HUES64 (cell line): ENCODE results near the gene RASGRF2.

Experiments used
- H3K27ac ChIP-seq: 2 replicates; pipeline ENCODE4 v1.7.0; 2013; ENCODE audit warnings: low read depth, low read length, inconsistent platforms
- H3K27me3 ChIP-seq: 2 replicates; pipeline ENCODE4 v1.6.1; 2013; ENCODE audit warnings: mild to moderate bottlenecking, low read length; ENCODE audit not compliant: insufficient read depth
- H3K36me3 ChIP-seq: 2 replicates; pipeline ENCODE4 v1.6.1; 2013; ENCODE audit warnings: mild to moderate bottlenecking, low read length; ENCODE audit not compliant: insufficient read depth
- H3K4me1 ChIP-seq: 2 replicates; pipeline ENCODE4 v1.6.1; 2013; ENCODE audit warnings: mild to moderate bottlenecking, low read length, moderate library complexity; ENCODE audit not compliant: insufficient read depth
- H3K4me3 ChIP-seq: 2 replicates; pipeline ENCODE4 v1.5.1; 2013; ENCODE audit warnings: mild to moderate bottlenecking, low read length, moderate library complexity
- H3K9ac ChIP-seq: 2 replicates; pipeline ENCODE4 v1.6.1; 2013; ENCODE audit warnings: mild to moderate bottlenecking, low read depth, low read length
- H3K9me3 ChIP-seq: 2 replicates; pipeline ENCODE4 v1.6.1; 2013; ENCODE audit warnings: low read depth, low read length; ENCODE audit not compliant: insufficient read depth
- WGBS: fragments of 150-250, 120-280 bp; methylation state at CpG from one replicate; pipeline ENCODE4 v1.1.7; 2013; ENCODE audit warnings: missing lambda C conversion rate; 5-methylcytosine and 5-hydroxymethylcytosine counted together

The RASGRF2 gene

GRCh38 chr5:81191726-81192372 lies 231.7 kb downstream of the RASGRF2 start:
- 90% methylated on average over 9 of the region's 9 CpGs for WGBS
- Histone ChIP-seq H3K36me3 (no peaks in the 10 kb centered on the region), H3K9ac (no peak overlapping the region), H3K4me3 (no peak overlapping the region), H3K27me3 (peaks cover 5% of the 10 kb centered on the region; the same call in 1 of the 2 replicates), H3K4me1 (peaks cover 11% of the 10 kb centered on the region), H3K9me3 (no peaks in the 10 kb centered on the region), H3K27ac (no peak overlapping the region)

- Histone ChIP-seq H3K9ac (no peak overlapping the region), H3K27me3 (peaks cover 5% of the 10 kb centered on the region; the same call in 1 of the 2 replicates), H3K4me1 (peaks cover 11% of the 10 kb centered on the region), H3K36me3 (no peaks in the 10 kb centered on the region), H3K27ac (no peak overlapping the region), H3K4me3 (no peak overlapping the region), H3K9me3 (no peaks in the 10 kb centered on the region)
- WGBS = 53% methylated on average over 7 of the region's 8 CpGs
Observed at GRCh38 chr5:81192373-81192750, 232.2 kb downstream of the RASGRF2 start.

GRCh38 chr5:81194633-81195334 lies 234.6 kb downstream of the RASGRF2 start:
- no peaks in the 10 kb centered on the region for H3K9me3 ChIP-seq
- peaks cover 5% of the 10 kb centered on the region; the same call in 1 of the 2 replicates for H3K27me3 ChIP-seq
- H3K27ac ChIP-seq = no peak overlapping the region
- peaks cover 11% of the 10 kb centered on the region for H3K4me1 ChIP-seq
- H3K9ac ChIP-seq = no peak overlapping the region
- no peaks in the 10 kb centered on the region for H3K36me3 ChIP-seq
- H3K4me3 ChIP-seq = 0 out of 2 replicates have a peak overlapping the region, but pooled peaks have one; percentile 5
- 20% methylated on average over 31 of the region's 31 CpGs for WGBS

GRCh38 chr5:81195335-81195929 lies 235.3 kb downstream of the RASGRF2 start:
- Histone ChIP-seq H3K9me3 (no peaks in the 10 kb centered on the region), H3K36me3 (no peaks in the 10 kb centered on the region), H3K4me1 (peaks cover 11% of the 10 kb centered on the region), H3K27ac (no peak overlapping the region), H3K4me3 (no peak overlapping the region), H3K27me3 (peaks cover 5% of the 10 kb centered on the region; the same call in 1 of the 2 replicates), H3K9ac (no peak overlapping the region)
- 98% methylated on average over 5 of the region's 5 CpGs for WGBS

- no peaks in the 10 kb centered on the region for H3K36me3 ChIP-seq
- H3K4me3 ChIP-seq = no peak overlapping the region
- WGBS = 85% methylated on average over 2 of the region's 2 CpGs
- no peaks in the 10 kb centered on the region for H3K27me3 ChIP-seq
- H3K4me1 ChIP-seq = no peaks in the 10 kb centered on the region
- no peak overlapping the region for H3K27ac ChIP-seq
- H3K9me3 ChIP-seq = no peaks in the 10 kb centered on the region
- H3K9ac ChIP-seq = no peak overlapping the region
Observed at GRCh38 chr5:81202655-81203054, 242.5 kb downstream of the RASGRF2 start.

GRCh38 chr5:81203729-81204128 lies 243.6 kb downstream of the RASGRF2 start:
- H3K36me3 ChIP-seq = no peaks in the 10 kb centered on the region
- H3K9me3 ChIP-seq = no peaks in the 10 kb centered on the region
- 92% methylated on average over 3 of the region's 3 CpGs for WGBS
- H3K9ac ChIP-seq = no peak overlapping the region
- no peak overlapping the region for H3K27ac ChIP-seq
- no peaks in the 10 kb centered on the region for H3K4me1 ChIP-seq
- H3K27me3 ChIP-seq = no peaks in the 10 kb centered on the region
- no peak overlapping the region for H3K4me3 ChIP-seq

- no peak overlapping the region for H3K4me3 ChIP-seq
- H3K27ac ChIP-seq = no peak overlapping the region
- 83% methylated on average over 1 of the region's 1 CpG for WGBS
- H3K36me3 ChIP-seq = no peaks in the 10 kb centered on the region
- H3K4me1 ChIP-seq = no peaks in the 10 kb centered on the region
- H3K9me3 ChIP-seq = no peaks in the 10 kb centered on the region
- H3K9ac ChIP-seq = no peak overlapping the region
- H3K27me3 ChIP-seq = no peaks in the 10 kb centered on the region
Observed at GRCh38 chr5:81204205-81204604, 244.0 kb downstream of the RASGRF2 start.

- H3K9me3 ChIP-seq = no peaks in the 10 kb centered on the region
- 86% methylated on average over 3 of the region's 4 CpGs for WGBS
Observed at GRCh38 chr5:81205058-81205457, 244.9 kb downstream of the RASGRF2 start.

GRCh38 chr5:81207009-81207408 lies 246.8 kb downstream of the RASGRF2 start:
- Histone ChIP-seq H3K27ac (no peak overlapping the region), H3K9me3 (no peaks in the 10 kb centered on the region), H3K9ac (no peak overlapping the region), H3K27me3 (no peaks in the 10 kb centered on the region), H3K36me3 (no peaks in the 10 kb centered on the region), H3K4me1 (no peaks in the 10 kb centered on the region), H3K4me3 (no peak overlapping the region)
- 71% methylated on average over 5 of the region's 5 CpGs for WGBS

More at GRCh38 chr5:81205058-81205457, 244.9 kb downstream of the RASGRF2 start:
- H3K27ac ChIP-seq = no peak overlapping the region
- H3K4me3 ChIP-seq = no peak overlapping the region
- no peaks in the 10 kb centered on the region for H3K27me3 ChIP-seq
- H3K4me1 ChIP-seq = no peaks in the 10 kb centered on the region
- no peaks in the 10 kb centered on the region for H3K36me3 ChIP-seq
- H3K9ac ChIP-seq = no peak overlapping the region

- no peak overlapping the region for H3K9ac ChIP-seq
- WGBS = 93% methylated on average over 4 of the region's 4 CpGs
- H3K4me1 ChIP-seq = no peaks in the 10 kb centered on the region; the same call in 1 of the 2 replicates
Observed at GRCh38 chr5:81208904-81209303, 248.7 kb downstream of the RASGRF2 start.

GRCh38 chr5:81209386-81209785 lies 249.2 kb downstream of the RASGRF2 start:
- WGBS = 91% methylated on average over 4 of the region's 5 CpGs

More at GRCh38 chr5:81208904-81209303, 248.7 kb downstream of the RASGRF2 start:
- no peak overlapping the region for H3K27ac ChIP-seq
- no peaks in the 10 kb centered on the region for H3K27me3 ChIP-seq
- no peaks in the 10 kb centered on the region for H3K36me3 ChIP-seq
- no peak overlapping the region for H3K4me3 ChIP-seq
- no peaks in the 10 kb centered on the region for H3K9me3 ChIP-seq

More at GRCh38 chr5:81209386-81209785, 249.2 kb downstream of the RASGRF2 start:
- Histone ChIP-seq H3K4me1 (no peaks in the 10 kb centered on the region; the same call in 1 of the 2 replicates), H3K9ac (no peak overlapping the region), H3K27me3 (no peaks in the 10 kb centered on the region), H3K9me3 (no peaks in the 10 kb centered on the region), H3K27ac (no peak overlapping the region), H3K36me3 (no peaks in the 10 kb centered on the region), H3K4me3 (no peak overlapping the region)
